Common myeloid progenitor, CD34-positive (primary cell): Measurements from ENCODE around the gene F2RL1.
"Not testable (repeated sequence)": the region's sequence is repeated elsewhere in the genome, so short reads cannot be mapped to it uniquely, and the experiment has no call there.

Experiments
- CTCF ChIA-PET: fragments of 350-600 bp; sonication (Branson Sonifier 250); formaldehyde crosslinking; loops from one replicate; lab custom pipeline; 2021; ENCODE audit warnings: antibody characterized with exemption; lab: Charles Lee
- POLR2A ChIA-PET: fragments of 350-600 bp; sonication (Branson Sonifier 250); formaldehyde crosslinking; loops from one replicate; lab custom pipeline; 2021; ENCODE audit warnings: antibody characterized with exemption; lab: Charles Lee
- DNase-seq, 3 donors: peaks; one replicate each; pipeline versions ENCODE4 v3.0.0 to v3.0.0-alpha.2; 2013
- H3K27ac ChIP-seq, 2 experiments: 1 replicate in 1 of 2; 2 replicates in 1 of 2; pipeline ENCODE4 v1.7.0; 2013; ENCODE audit warnings: inconsistent platforms in 2 of 2, low read length in 2 of 2, mild to moderate bottlenecking in 2 of 2, low read depth in 1 of 2, moderate library complexity in 1 of 2; ENCODE audit not compliant: severe bottlenecking in 2 of 2, insufficient read depth in 1 of 2, poor library complexity in 1 of 2
- H3K27me3 ChIP-seq, 5 experiments: replicated peaks in 2 of 5; 1 replicate in 3 of 5; 2 replicates in 2 of 5; pipeline versions ENCODE4 v1.6.1 to v1.7.0; 2013; ENCODE audit warnings: low read length in 4 of 5, mild to moderate bottlenecking in 2 of 5, moderate library complexity in 2 of 5, inconsistent platforms in 1 of 5; ENCODE audit not compliant: insufficient read depth in 5 of 5, control insufficient read depth in 4 of 5
- H3K36me3 ChIP-seq, 4 experiments: 1 replicate in 2 of 4; 2 replicates in 2 of 4; pipeline versions ENCODE4 v1.6.1 to v1.7.0; 2013; ENCODE audit warnings: low read length in 3 of 4, control low read depth in 1 of 4, mild to moderate bottlenecking in 1 of 4; ENCODE audit not compliant: control insufficient read depth in 4 of 4, insufficient read depth in 4 of 4
- H3K4me1 ChIP-seq, 4 experiments: 1 replicate in 3 of 4; 2 replicates in 1 of 4; pipeline versions ENCODE4 v1.6.1 to v1.7.1; 2013; ENCODE audit warnings: low read length in 3 of 4, mild to moderate bottlenecking in 3 of 4, control low read depth in 1 of 4, inconsistent platforms in 1 of 4, moderate library complexity in 1 of 4; ENCODE audit not compliant: control insufficient read depth in 4 of 4, insufficient read depth in 4 of 4; ENCODE audit errors: control extremely low read depth in 1 of 4
- H3K4me3 ChIP-seq, 7 experiments: 1 replicate in 4 of 7; 2 replicates in 3 of 7; pipeline versions ENCODE4 v1.5.1 to v1.7.0; 2013; ENCODE audit warnings: mild to moderate bottlenecking in 7 of 7, low read length in 6 of 7, moderate library complexity in 6 of 7, inconsistent platforms in 2 of 7, low read depth in 2 of 7, control low read depth in 1 of 7; ENCODE audit not compliant: insufficient read depth in 4 of 7, control insufficient read depth in 1 of 7; ENCODE audit errors: extremely low read depth in 1 of 7
- H3K9me3 ChIP-seq, 5 experiments: 1 replicate in 4 of 5; 2 replicates in 1 of 5; pipeline versions ENCODE4 v1.6.1 to v1.7.1; 2013; ENCODE audit warnings: low read length in 4 of 5, mild to moderate bottlenecking in 2 of 5, inconsistent platforms in 1 of 5, low read depth in 1 of 5, moderate library complexity in 1 of 5; ENCODE audit not compliant: control insufficient read depth in 4 of 5, insufficient read depth in 2 of 5; ENCODE audit errors: control extremely low read depth in 1 of 5
- WGBS: methylation state at CpG from one replicate; pipeline ENCODE4 v1.1.5; 2013; ENCODE audit not compliant: insufficient coverage; 5-methylcytosine and 5-hydroxymethylcytosine counted together

Gene F2RL1

DNA sequence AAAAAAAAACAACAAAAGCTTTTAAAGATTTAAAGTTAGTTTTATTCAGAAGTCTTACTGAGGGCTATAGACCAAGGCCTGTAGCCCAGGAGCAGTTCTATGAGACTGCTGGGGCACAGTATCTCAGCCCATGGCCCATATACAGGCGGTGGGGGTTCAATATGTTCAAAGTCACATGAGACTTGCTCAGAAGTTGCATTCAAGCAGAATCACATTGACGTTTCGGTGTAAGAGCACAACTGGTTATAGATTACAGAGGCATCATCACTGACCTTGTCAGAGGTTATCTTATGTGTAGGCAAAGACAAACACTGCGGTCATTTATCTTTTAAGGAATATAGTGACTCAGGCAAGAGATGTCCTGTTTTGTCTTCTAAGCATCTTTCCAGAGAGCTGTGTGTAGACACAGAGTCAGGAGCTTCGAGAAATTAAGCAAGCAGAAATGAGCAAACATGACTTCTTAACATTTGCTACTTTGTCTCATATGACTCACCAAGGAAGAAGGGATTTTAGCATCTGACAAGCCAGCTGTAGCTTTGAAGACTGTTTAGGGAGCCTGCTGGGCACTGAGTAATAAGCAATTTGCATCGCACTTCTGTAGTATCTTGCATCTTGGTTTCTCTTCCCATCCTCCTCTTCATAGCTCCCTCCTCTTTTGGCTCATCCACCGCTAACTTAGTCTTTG is 12.9 kb upstream of the F2RL1 start:
- no peak for DNase-seq
- Histone ChIP-seq H3K4me1 (peaks cover 0 to 22% (median 2%) of the 10 kb centered on the region in 4 experiments), H3K27ac (no peak overlapping the region), H3K9me3 (no peaks in the 10 kb centered on the region), H3K4me3 (no peak overlapping the region), H3K27me3 (no peaks in the 10 kb centered on the region), H3K36me3 (no peaks in the 10 kb centered on the region)
- POLR2A ChIA-PET, result interaction anchor here (0.6 kb wide), 1 partner anchor 9 kb away, joined by 5 read pairs; no protein-coding TSS in a partner anchor
- CTCF ChIA-PET, result interaction anchor here (0.5 to 2.0 kb wide), 4 partner anchors 10 to 480 kb away, joined by 3 to 6 read pairs (median 5); no protein-coding TSS in a partner anchor
- WGBS, result 98% methylated on average over 7 of the region's 7 CpGs

DNA sequence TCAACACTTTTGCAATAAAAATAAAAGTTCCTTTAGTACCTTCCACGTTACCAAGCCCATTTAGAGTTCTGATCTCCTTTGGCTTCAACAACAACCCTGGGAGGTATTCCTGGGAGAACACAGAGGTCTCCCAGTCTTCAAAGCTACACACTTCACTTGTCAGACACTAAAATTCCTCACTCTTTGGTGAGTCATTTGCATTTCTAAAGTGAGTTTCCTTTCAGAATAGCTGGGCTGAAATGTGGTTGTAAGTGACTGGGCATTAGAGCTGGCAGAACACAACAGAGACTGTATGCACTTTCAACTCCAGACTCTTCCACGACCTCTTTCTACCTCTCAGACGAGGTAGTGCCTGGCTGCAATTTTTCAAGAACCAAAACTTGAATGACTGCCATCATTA is 11.5 kb upstream of the F2RL1 start:
- no peak overlapping the region for H3K4me3 ChIP-seq
- ChIA-PET CTCF (interaction anchor here (1.1 to 2.0 kb wide), 4 partner anchors 10 to 33 kb away, joined by 3 to 6 read pairs (median 4); no protein-coding TSS in a partner anchor), POLR2A (interaction anchor here (0.7 kb wide), 1 partner anchor 35 kb away, joined by 3 read pairs; no protein-coding TSS in a partner anchor)
- DNase-seq, result peak in 2 of 3 donors; percentile 24 to 45
- WGBS, result 82% methylated on average over 3 of the region's 3 CpGs
- no peaks in the 10 kb centered on the region for H3K27me3 ChIP-seq
- H3K27ac ChIP-seq, result no peak overlapping the region
- H3K36me3 ChIP-seq, result no peaks in the 10 kb centered on the region
- peaks cover 0 to 22% (median 2%) of the 10 kb centered on the region in 4 experiments for H3K4me1 ChIP-seq
- H3K9me3 ChIP-seq, result no peaks in the 10 kb centered on the region

DNA sequence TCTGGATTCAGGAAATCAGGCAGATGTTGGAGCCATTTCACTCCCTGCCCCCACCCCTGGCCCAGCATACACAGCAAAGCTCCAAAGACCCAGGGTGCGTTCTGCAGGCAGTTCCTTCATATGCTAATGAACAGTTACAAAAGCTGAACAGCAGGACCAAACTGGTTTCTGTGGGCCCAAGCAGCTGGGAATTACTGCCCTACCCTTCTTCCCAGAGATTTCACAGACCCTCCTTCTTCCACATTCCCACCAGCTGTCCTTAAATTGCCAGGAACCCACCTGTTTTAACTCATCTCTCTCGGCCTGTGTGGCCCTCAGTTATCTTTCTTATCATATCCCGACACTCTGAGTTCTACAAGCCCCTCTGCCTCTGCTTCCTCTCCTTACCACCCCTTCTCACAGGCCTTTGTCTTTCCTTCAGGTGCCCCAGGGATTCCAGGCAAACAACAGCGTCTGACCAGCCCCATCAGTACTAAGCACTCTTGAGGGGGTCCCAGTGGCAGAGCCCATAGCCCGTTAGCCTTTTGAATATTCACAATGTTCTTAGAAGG is 10.6 kb upstream of the F2RL1 start:
- no peak overlapping the region for H3K4me3 ChIP-seq
- no peaks in the 10 kb centered on the region for H3K27me3 ChIP-seq
- WGBS, result 94% methylated on average over 3 of the region's 5 CpGs
- no peak overlapping the region for H3K27ac ChIP-seq
- ChIA-PET CTCF (interaction anchor here (0.8 to 2.0 kb wide), 5 partner anchors 9 to 34 kb away, joined by 3 to 6 read pairs (median 3); no protein-coding TSS in a partner anchor), POLR2A (interaction anchor here (0.7 kb wide), 1 partner anchor 34 kb away, joined by 3 read pairs; no protein-coding TSS in a partner anchor)
- DNase-seq, result no peak
- no peaks in the 10 kb centered on the region for H3K9me3 ChIP-seq
- peaks cover 0 to 22% (median 2%) of the 10 kb centered on the region in 4 experiments for H3K4me1 ChIP-seq
- H3K36me3 ChIP-seq, result no peaks in the 10 kb centered on the region

DNA sequence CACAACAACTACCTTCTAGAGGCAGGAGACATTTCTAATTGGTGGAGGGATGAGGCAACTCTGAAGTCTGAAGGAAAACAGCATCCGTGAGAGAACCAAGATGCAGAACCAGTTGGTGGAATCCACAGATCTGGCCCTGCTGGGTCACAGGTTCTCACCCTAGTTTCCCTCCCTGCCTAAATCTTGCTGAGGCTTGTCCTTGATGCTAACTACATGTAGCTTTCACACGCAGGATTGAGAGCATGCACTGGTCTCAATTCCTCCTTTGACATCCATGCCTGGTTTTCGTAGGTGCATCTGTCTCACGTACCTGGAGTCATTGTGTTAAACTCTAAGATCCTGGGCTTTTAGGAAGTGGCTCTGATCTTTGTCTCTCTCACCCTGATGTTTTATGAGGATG is 9.7 kb upstream of the F2RL1 start:
- no peaks in the 10 kb centered on the region for H3K36me3 ChIP-seq
- CTCF ChIA-PET, result no interaction called here
- POLR2A ChIA-PET, result no interaction called here

DNA sequence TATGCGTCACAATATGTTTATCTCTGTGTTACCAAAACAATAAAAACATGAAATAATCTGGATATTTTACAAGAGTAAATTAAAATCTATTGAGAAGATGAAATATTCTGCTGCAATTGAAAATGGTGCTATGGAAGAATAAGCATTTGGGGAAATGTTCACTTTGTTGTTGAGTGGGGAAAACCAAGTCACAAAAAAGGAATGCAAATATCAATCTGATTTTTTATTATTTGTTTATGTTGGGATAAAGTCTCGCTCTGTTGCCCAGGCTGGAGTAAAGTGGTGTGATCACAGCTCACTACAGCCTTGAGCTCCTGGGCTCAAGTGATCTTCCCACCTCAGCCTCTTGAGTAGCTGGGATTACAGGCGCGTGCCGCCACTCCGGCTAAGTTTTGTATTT is 8.6 kb upstream of the F2RL1 start:
- Histone ChIP-seq H3K27ac (no peak overlapping the region), H3K36me3 (no peaks in the 10 kb centered on the region), H3K9me3 (no peaks in the 10 kb centered on the region), H3K27me3 (no peaks in the 10 kb centered on the region), H3K4me1 (peaks cover 0 to 15% (median 0%) of the 10 kb centered on the region in 4 experiments), H3K4me3 (no peak overlapping the region)
- WGBS, result 98% methylated on average over 5 of the region's 6 CpGs
- ChIA-PET CTCF (interaction anchor here (1.6 kb wide), 1 partner anchor 11 kb away, joined by 4 read pairs; no protein-coding TSS in a partner anchor), POLR2A (no interaction called here)
- no peak for DNase-seq

More for the DNA sequence above, 9.7 kb upstream of the F2RL1 start:
- Histone ChIP-seq H3K27me3 (no peaks in the 10 kb centered on the region), H3K4me1 (peaks cover 0 to 18% (median 1%) of the 10 kb centered on the region in 4 experiments), H3K27ac (no peak overlapping the region), H3K4me3 (no peak overlapping the region), H3K9me3 (no peaks in the 10 kb centered on the region)
- no peak for DNase-seq
- 96% methylated on average over 4 of the region's 4 CpGs for whole genome bisulfite sequencing

DNA sequence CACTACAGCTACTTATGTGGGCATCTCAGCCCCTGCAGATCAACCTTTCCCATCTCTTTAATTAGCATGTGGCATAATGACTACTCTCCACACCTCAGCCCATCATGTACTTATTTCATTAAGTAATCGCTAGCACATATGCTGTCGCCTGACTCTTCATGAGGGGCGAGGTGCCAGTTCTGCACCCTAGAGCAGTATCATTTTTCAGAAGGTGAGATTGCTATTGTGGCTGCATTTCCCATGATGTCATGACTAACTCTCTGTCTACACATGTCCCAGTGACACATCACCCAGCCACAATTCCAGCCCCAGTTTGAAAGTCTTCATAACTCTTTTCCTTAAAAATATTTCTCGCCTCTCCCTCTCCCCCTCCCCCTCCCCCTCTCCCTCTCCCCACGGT is 7.6 kb upstream of the F2RL1 start:
- 100% methylated on average over 3 of the region's 5 CpGs for WGBS
- peaks cover 0 to 15% (median 0%) of the 10 kb centered on the region in 4 experiments for H3K4me1 ChIP-seq
- POLR2A ChIA-PET, result no interaction called here
- CTCF ChIA-PET, result interaction anchor here (1.6 kb wide), 1 partner anchor 12 kb away, joined by 4 read pairs; no protein-coding TSS in a partner anchor
- H3K27ac ChIP-seq, result no peak overlapping the region
- no peaks in the 10 kb centered on the region for H3K36me3 ChIP-seq
- H3K27me3 ChIP-seq, result no peaks in the 10 kb centered on the region
- no peak overlapping the region for H3K4me3 ChIP-seq
- H3K9me3 ChIP-seq, result no peaks in the 10 kb centered on the region
- DNase-seq, result no peak

DNA sequence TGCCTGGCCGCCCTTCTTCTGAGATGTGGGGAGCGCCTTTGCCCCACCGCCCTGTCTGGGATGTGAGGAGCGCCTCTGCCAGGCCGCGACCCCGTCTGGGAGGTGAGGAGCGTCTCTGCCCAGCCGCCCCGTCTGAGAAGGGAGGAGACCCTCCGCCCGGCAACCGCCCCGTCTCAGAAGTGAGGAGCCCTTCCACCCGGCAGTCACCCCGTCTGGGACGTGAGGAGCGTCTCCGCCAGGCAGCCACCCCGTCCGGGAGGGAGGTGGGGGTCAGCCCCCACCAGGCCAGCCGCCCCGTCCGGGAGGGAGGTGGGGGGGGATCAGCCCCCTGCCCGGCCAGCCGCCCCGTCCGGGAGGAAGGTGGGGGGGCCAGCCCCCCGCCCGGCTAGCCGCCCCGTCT is 6.6 kb upstream of the F2RL1 start:
- H3K27ac ChIP-seq, H3K4me3 ChIP-seq, CTCF ChIA-PET, H3K9me3 ChIP-seq, POLR2A ChIA-PET, H3K36me3 ChIP-seq, DNase-seq, H3K27me3 ChIP-seq: not testable (repeated sequence)
- peaks cover 0 to 13% (median 0%) of the 10 kb centered on the region in 4 experiments for H3K4me1 ChIP-seq
- WGBS, result 98% methylated on average over 14 of the region's 32 CpGs
